NCI-H2107 treated with DMSO at 0.1 percent for 48 hours (cell line): ENCODE data around the gene ACVR1B.

ENCODE experiments used
- DNase-seq: peaks from one replicate; lab custom pipeline; 2025; ENCODE audit not compliant: unreplicated experiment; lab: John Stamatoyannopoulos, UW

ACVR1B gene

GRCh38 chr12:51917041-51917590 lies 34.4 kb upstream of the ACVR1B start:
- DNase-seq = no peak

- DNase-seq = no peak
These were observed 33.6 kb upstream of the ACVR1B start for GRCh38 chr12:51917746-51918453.

GRCh38 chr12:51920046-51920445 lies 31.5 kb upstream of the ACVR1B start:
- DNase-seq = no peak

GRCh38 chr12:51921017-51921725 lies 30.3 kb upstream of the ACVR1B start:
- DNase-seq = no peak

GRCh38 chr12:51922146-51922545 lies 29.4 kb upstream of the ACVR1B start:
- no peak for DNase-seq

- no peak for DNase-seq
These were observed 28.6 kb upstream of the ACVR1B start for GRCh38 chr12:51922762-51923505.

GRCh38 chr12:51923506-51924365 lies 27.8 kb upstream of the ACVR1B start:
- no peak for DNase-seq

GRCh38 chr12:51924551-51925319 lies 26.8 kb upstream of the ACVR1B start:
- no peak for DNase-seq

- DNase-seq = no peak
These were observed 26.0 kb upstream of the ACVR1B start for GRCh38 chr12:51925346-51926063.

- no peak for DNase-seq
These were observed 25.4 kb upstream of the ACVR1B start for GRCh38 chr12:51926064-51926632.

- DNase-seq = peak; percentile 13
These were observed 24.8 kb upstream of the ACVR1B start for GRCh38 chr12:51926718-51927117.

- DNase-seq = no peak
These were observed 19.1 kb upstream of the ACVR1B start for GRCh38 chr12:51932218-51933076.

GRCh38 chr12:51934080-51934479 lies 17.4 kb upstream of the ACVR1B start:
- no peak for DNase-seq

GRCh38 chr12:51937926-51938325 lies 13.6 kb upstream of the ACVR1B start:
- DNase-seq = no peak

GRCh38 chr12:51938726-51939125 lies 12.8 kb upstream of the ACVR1B start:
- no peak for DNase-seq

- peak; percentile 82 for DNase-seq
These were observed 10.4 kb upstream of the ACVR1B start for GRCh38 chr12:51941011-51941581.

GRCh38 chr12:51941604-51942003 lies 9.9 kb upstream of the ACVR1B start:
- DNase-seq = no peak

GRCh38 chr12:51942056-51942455 lies 9.4 kb upstream of the ACVR1B start:
- DNase-seq = no peak
